ENCODE data around the gene P2RY11. TPM values are rescaled to one million over a fixed set of nuclear protein-coding genes. Genes with fewer than 3 reads are reported as not detected.

Gene P2RY11
- total and polyA plus RNA-seq, 2 of the 4 experiments (the other 2 are of a cell fraction) = 0.54 to 4.5 TPM

- TF ChIP-seq SMC3 (IDR thresholded peaks at IDR 0.05; ENCODE audit: low read depth, low read length) = no peak
Measured at GRCh38 chr19:10110076-10110971, 1.2 kb upstream of the P2RY11 start (continued).

- Histone ChIP-seq H3K4me1 (ENCODE audit: control insufficient read depth, insufficient read depth, low read length) (peaks cover 2% of the 10 kb centered on the region), H2BK15ac (ENCODE audit: low read depth, low read length) (no peak overlapping the region), H3K4ac (ENCODE audit: low read depth, low read length) (no peak overlapping the region), H2BK120ac (ENCODE audit: low read depth, low read length) (no peak overlapping the region), H2AFZ (replicated peaks; ENCODE audit: low read length, poor library complexity) (no peak overlapping the region), H3K27me3 (ENCODE audit: control insufficient read depth, insufficient read depth, low read length) (no peaks in the 10 kb centered on the region), H3K9ac (ENCODE audit: low read depth, low read length) (no peak overlapping the region), H2BK5ac (ENCODE audit: low read depth, low read length, poor library complexity, severe bottlenecking) (no peak overlapping the region), H3K14ac (replicated peaks; ENCODE audit: low read depth, low read length) (no peak overlapping the region), H3K79me1 (ENCODE audit: low read depth in 1 of 2, low read length in 2 of 2) (peaks cover 16 to 39% of the 10 kb centered on the region in 2 experiments), H3K9me3 (ENCODE audit: control insufficient read depth, insufficient read depth, low read length) (no peaks in the 10 kb centered on the region), H3K4me2 (ENCODE audit: low read depth, low read length) (no peak overlapping the region), H4K91ac (ENCODE audit: insufficient read depth, low read depth, low read length) (no peak overlapping the region), H3K23ac (ENCODE audit: low read depth, low read length) (no peak overlapping the region), H2AK9ac (replicated peaks; ENCODE audit: low read depth, low read length, poor library complexity) (no peak overlapping the region), H3K27ac (ENCODE audit: insufficient read depth, low read length) (no peak overlapping the region), H3K18ac (ENCODE audit: low read depth, low read length) (no peak overlapping the region), H4K5ac (ENCODE audit: low read depth, low read length) (no peak overlapping the region), H3K9me1 (ENCODE audit: insufficient read depth, low read length) (no peaks in the 10 kb centered on the region), H2AK5ac (ENCODE audit: low read depth, low read length) (no peak overlapping the region), H4K8ac (ENCODE audit: low read depth in 2 of 2, low read length in 2 of 2) (no peak overlapping the region), H3K36me3 (ENCODE audit: control insufficient read depth, insufficient read depth, low read length) (peaks cover 55% of the 10 kb centered on the region), H4K20me1 (ENCODE audit: insufficient read depth, low read length) (peaks cover 19% of the 10 kb centered on the region), H3K4me3 (ENCODE audit: insufficient read depth, low read depth, low read length) (no peak overlapping the region), H3K56ac (ENCODE audit: extremely low read depth, insufficient read depth, low read length) (no peak overlapping the region), H2BK20ac (ENCODE audit: low read depth, low read length) (no peak overlapping the region)
- 98% methylated on average over 13 of the region's 19 CpGs; no CpG with 5 or more reads in 1 of the 2 experiments for WGBS, 2 experiments (ENCODE audit: extremely low coverage in 2 of 2, insufficient read length in 1 of 2)
- TF ChIP-seq BHLHE40 (IDR thresholded peaks at IDR 0.05; ENCODE audit: low read depth, low read length) (no peak), USF2 (IDR thresholded peaks at IDR 0.05; ENCODE audit: low read depth, low read length) (no peak), CEBPB (IDR thresholded peaks at IDR 0.05; ENCODE audit: low read depth, low read length) (no peak), RAD21 (IDR thresholded peaks at IDR 0.05; ENCODE audit: low read length) (no peak), POLR2A (IDR thresholded peaks at IDR 0.05; ENCODE audit: low read depth, low read length) (no peak), ELK1 (IDR thresholded peaks at IDR 0.05; ENCODE audit: borderline replicate concordance, low read depth, low read length) (no peak), RFX5 (IDR thresholded peaks at IDR 0.05; ENCODE audit: low read depth, low read length) (no peak), CHD1 (IDR thresholded peaks at IDR 0.05; ENCODE audit: low read depth, low read length) (no peak), MAFK (IDR thresholded peaks at IDR 0.05; ENCODE audit: low read depth, low read length) (no peak), SMC3 (IDR thresholded peaks at IDR 0.05; ENCODE audit: low read depth, low read length) (no peak), RCOR1 (IDR thresholded peaks at IDR 0.05; ENCODE audit: insufficient replicate concordance, low read length) (no peak)
- DNase-seq = no peak
- no peak for ATAC-seq (ENCODE audit: low read depth)
- intact Hi-C loops (cut with micrococcal nuclease) = no loop called here
- dilution Hi-C loops (cut with HindIII; ENCODE audit: low sequenced_read_pairs, unreplicated experiment) = no loop called here
- CTCF ChIA-PET = no interaction called here
- BruUV-seq (replicated peaks) = no TSS peak
- POLR2A ChIA-PET (ENCODE audit: unreplicated experiment) = no interaction called here
- in situ Hi-C loops (cut with MboI; ENCODE audit: low sequenced_read_pairs) = no loop called here
Measured at GRCh38 chr19:10110972-10111317, 548 bp upstream of the P2RY11 start.

All from IMR-90 (cell line).